DOHH2 (cell line): ENCODE data around the gene SLC9A9.

ENCODE experiments used
- CTCF ChIP-seq: fragments of 200-600 bp; sonication (generic); IDR thresholded peaks from one replicate; pipeline ENCODE4 v1.5.1; 2014; ENCODE audit warnings: antibody characterized with exemption, mild to moderate bottlenecking, low read depth, low read length; ENCODE audit not compliant: poor library complexity, severe bottlenecking
- EZH2phosphoT487 ChIP-seq: fragments of 200-600 bp; sonication (generic); IDR thresholded peaks from 2 replicates; pipeline ENCODE4 v1.6.1; 2017; ENCODE audit warnings: borderline replicate concordance, mild to moderate bottlenecking, antibody characterized with exemption, low read length, moderate library complexity, mixed read lengths

GRCh38 chr3:143700431-143700975 lies 147.8 kb downstream of the SLC9A9 start:
- TF ChIP-seq CTCF: no peak
- no peak for TF ChIP-seq EZH2phosphoT487
